T1000 (cell line): ENCODE data around the gene ABLIM1.

Source experiments
- DNase-seq: peaks from one replicate; lab custom pipeline; 2025; ENCODE audit warnings: mixed read lengths; lab: John Stamatoyannopoulos, UW

Gene ABLIM1

GRCh38 chr10:114408968-114409444 is 249.1 kb downstream of the ABLIM1 start:
- no peak for DNase-seq

GRCh38 chr10:114408112-114408967 is 249.7 kb downstream of the ABLIM1 start:
- no peak for DNase-seq

GRCh38 chr10:114406455-114406854 is 251.6 kb downstream of the ABLIM1 start:
- no peak for DNase-seq

- DNase-seq = no peak
Measured at GRCh38 chr10:114405011-114405350, 253.1 kb downstream of the ABLIM1 start.

- no peak for DNase-seq
Measured at GRCh38 chr10:114404171-114405010, 253.7 kb downstream of the ABLIM1 start, which contains the start of gene AFAP1L2. Gene AFAP1L2 (minus strand): TSS chr10:114404502. CDS start chr10:114404455, 47 bp downstream.

- no peak for DNase-seq
Measured at GRCh38 chr10:114403541-114404161, 254.4 kb downstream of the ABLIM1 start.

- DNase-seq = no peak
Measured at GRCh38 chr10:114402871-114403540, 255.1 kb downstream of the ABLIM1 start.

- DNase-seq = no peak
Measured at GRCh38 chr10:114402233-114402632, 255.8 kb downstream of the ABLIM1 start.

- DNase-seq = no peak
Measured at GRCh38 chr10:114401195-114401791, 256.8 kb downstream of the ABLIM1 start.

- no peak for DNase-seq
Measured at GRCh38 chr10:114400091-114400490, 258.0 kb downstream of the ABLIM1 start.

- no peak for DNase-seq
Measured at GRCh38 chr10:114399576-114399975, 258.5 kb downstream of the ABLIM1 start.

- DNase-seq = no peak
Measured at GRCh38 chr10:114398587-114399331, 259.3 kb downstream of the ABLIM1 start.

- no peak for DNase-seq
Measured at GRCh38 chr10:114397651-114398145, 260.4 kb downstream of the ABLIM1 start.

- no peak for DNase-seq
Measured at GRCh38 chr10:114396464-114396863, 261.6 kb downstream of the ABLIM1 start.

GRCh38 chr10:114395366-114396022 is 262.6 kb downstream of the ABLIM1 start:
- DNase-seq = no peak

GRCh38 chr10:114394531-114394930 is 263.5 kb downstream of the ABLIM1 start:
- DNase-seq = no peak

- DNase-seq = no peak
Measured at GRCh38 chr10:114393886-114394285, 264.2 kb downstream of the ABLIM1 start.

GRCh38 chr10:114393482-114393881 is 264.6 kb downstream of the ABLIM1 start:
- no peak for DNase-seq

- no peak for DNase-seq
Measured at GRCh38 chr10:114392112-114392835, 265.8 kb downstream of the ABLIM1 start.
